PC-3 (cell line): ENCODE measurements around the gene LRBA. TPM values are rescaled to one million over a fixed set of nuclear protein-coding genes. Genes with fewer than 3 reads are reported as not detected.

Source experiments
- ATAC-seq: fragments of 200-7000 bp; cut with Tn5 transposase; 2 replicates; pipeline ENCODE4 v1.9.1; 2020; ENCODE audit warnings: mild to moderate bottlenecking, moderate library complexity
- BruUV-seq: library from RNA; stranded (reverse); fragments of 400-500 nt; replicated peaks from 2 replicates; lab custom pipeline; 2021; lab: Mats Ljungman, UMichigan
- CTCF ChIA-PET: fragments of 300-600 bp; sonication (Branson Sonifier 250); formaldehyde crosslinking; loops from one replicate; lab custom pipeline; 2022; ENCODE audit warnings: antibody characterized with exemption; lab: Charles Lee
- POLR2A ChIA-PET: fragments of 300-600 bp; sonication (Branson Sonifier 250); formaldehyde crosslinking; loops from one replicate; lab custom pipeline; 2022; ENCODE audit warnings: antibody characterized with exemption; ENCODE audit not compliant: unreplicated experiment; lab: Charles Lee
- DNase-seq: peaks from one replicate; pipeline ENCODE4 v3.0.0-alpha.2; 2015
- H2AFZ ChIP-seq: fragments of 300-600 bp; sonication (generic); 2 replicates; pipeline ENCODE4 v1.6.0; 2016; ENCODE audit warnings: antibody characterized with exemption, low read length
- H3F3A ChIP-seq: fragments of 300-600 bp; sonication (generic); one replicate; pipeline ENCODE4 v1.6.0; 2017; ENCODE audit warnings: antibody characterized with exemption, low read length, control low read depth, mild to moderate bottlenecking; ENCODE audit not compliant: unreplicated experiment
- H3K27ac ChIP-seq: fragments of 300-600 bp; sonication (generic); 2 replicates; pipeline ENCODE4 v1.5.1; 2016; ENCODE audit warnings: mild to moderate bottlenecking, low read length
- H3K27me3 ChIP-seq: fragments of 300-600 bp; sonication (generic); 2 replicates; pipeline ENCODE4 v1.6.1; 2016; ENCODE audit warnings: low read length, mixed read lengths
- H3K36me3 ChIP-seq: fragments of 300-600 bp; sonication (generic); 2 replicates; pipeline ENCODE4 v1.6.1; 2016; ENCODE audit warnings: low read depth, mixed run types, low read length, mixed read lengths
- H3K4me1 ChIP-seq: fragments of 300-600 bp; sonication (generic); 2 replicates; pipeline ENCODE4 v1.5.1; 2016; ENCODE audit warnings: low read length; ENCODE audit not compliant: insufficient read depth
- H3K4me2 ChIP-seq: fragments of 300-600 bp; sonication (generic); 2 replicates; pipeline ENCODE4 v1.6.0; 2016; ENCODE audit warnings: low read length
- H3K4me3 ChIP-seq: fragments of 300-600 bp; sonication (generic); 2 replicates; pipeline ENCODE4 v1.5.1; 2016; ENCODE audit warnings: mild to moderate bottlenecking, low read length, mixed read lengths
- H3K79me2 ChIP-seq: fragments of 300-600 bp; sonication (generic); 2 replicates; pipeline ENCODE4 v1.6.1; 2017; ENCODE audit warnings: low read length, mixed read lengths
- H3K9ac ChIP-seq: fragments of 300-600 bp; sonication (generic); 2 replicates; pipeline ENCODE4 v1.6.0; 2016; ENCODE audit warnings: mild to moderate bottlenecking, low read length
- H3K9me2 ChIP-seq: fragments of 300-600 bp; sonication (generic); replicated peaks from 2 replicates; pipeline ENCODE4 v1.6.1; 2016; ENCODE audit warnings: mixed run types, low read length, mixed read lengths
- H3K9me3 ChIP-seq: fragments of 300-600 bp; sonication (generic); 2 replicates; pipeline ENCODE4 v1.6.1; 2016; ENCODE audit warnings: low read length, mixed read lengths
- H4K20me1 ChIP-seq: fragments of 300-600 bp; sonication (generic); 2 replicates; pipeline ENCODE4 v1.6.1; 2016; ENCODE audit warnings: low read length, mixed read lengths
- EZH2 ChIP-seq: fragments of 300-600 bp; sonication (generic); IDR thresholded peaks from one replicate; pipeline ENCODE4 v1.6.1; 2017; ENCODE audit warnings: antibody characterized with exemption, mild to moderate bottlenecking, low read length; ENCODE audit not compliant: unreplicated experiment
- EZH2phosphoT487 ChIP-seq: fragments of 300-600 bp; sonication (generic); IDR thresholded peaks from 2 replicates; pipeline ENCODE4 v1.6.1; 2018; ENCODE audit warnings: mild to moderate bottlenecking, antibody characterized with exemption, low read length, borderline replicate concordance
- intact Hi-C: fragments of 100-400 bp; cut with micrococcal nuclease; formaldehyde crosslinking; loops from 2 replicates; pipeline ENCODE4 v1.9.0; 2023
- total RNA-seq: library from RNA; depleted of rRNA; stranded (reverse); fragments of >200 nt; gene quantifications from 2 replicates; pipeline ENCODE4 v1.2.3, GENCODE V29; 2014
- TF ChIP-seq, protein P1 (sequence below): fragments of 300-600 bp; sonication (generic); conservative IDR thresholded peaks from 2 replicates; pipeline ENCODE4 v1.5.1; 2017; ENCODE audit warnings: antibody characterized with exemption, low read depth, mild to moderate bottlenecking, low read length

The LRBA gene
- total RNA-seq, 1 experiment from 2014 or later, result 40.8 TPM

DNA sequence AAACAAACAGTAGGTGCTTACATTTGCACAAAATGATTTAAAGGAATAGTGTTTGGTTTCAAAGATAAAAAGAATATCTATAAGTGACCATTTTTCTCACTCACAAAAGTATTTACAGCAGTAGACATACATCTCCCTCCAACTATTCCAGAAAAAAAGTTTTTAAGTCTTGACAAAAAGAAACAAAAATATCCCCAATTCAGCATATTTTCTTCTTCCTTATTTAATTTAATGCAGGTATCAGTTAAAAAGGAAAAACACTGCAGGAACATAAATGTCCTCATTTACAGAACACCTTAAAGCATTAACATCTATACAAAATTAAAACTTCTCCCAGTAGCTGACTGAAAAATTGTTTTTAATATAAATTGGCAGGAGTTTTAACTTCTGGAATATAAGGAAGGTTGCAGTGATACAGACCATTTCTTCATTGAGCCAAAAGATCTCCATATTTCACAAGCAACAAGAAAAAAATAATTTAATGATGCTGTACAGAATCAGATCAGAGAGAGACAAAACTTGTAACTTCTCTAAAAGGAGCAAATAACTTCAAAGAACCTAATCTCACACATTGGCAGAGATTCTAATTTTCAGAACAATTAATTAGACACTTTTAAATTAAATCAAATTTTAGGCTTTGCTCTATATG is 428.8 kb downstream of the LRBA start:
- TF ChIP-seq, protein P1, sequence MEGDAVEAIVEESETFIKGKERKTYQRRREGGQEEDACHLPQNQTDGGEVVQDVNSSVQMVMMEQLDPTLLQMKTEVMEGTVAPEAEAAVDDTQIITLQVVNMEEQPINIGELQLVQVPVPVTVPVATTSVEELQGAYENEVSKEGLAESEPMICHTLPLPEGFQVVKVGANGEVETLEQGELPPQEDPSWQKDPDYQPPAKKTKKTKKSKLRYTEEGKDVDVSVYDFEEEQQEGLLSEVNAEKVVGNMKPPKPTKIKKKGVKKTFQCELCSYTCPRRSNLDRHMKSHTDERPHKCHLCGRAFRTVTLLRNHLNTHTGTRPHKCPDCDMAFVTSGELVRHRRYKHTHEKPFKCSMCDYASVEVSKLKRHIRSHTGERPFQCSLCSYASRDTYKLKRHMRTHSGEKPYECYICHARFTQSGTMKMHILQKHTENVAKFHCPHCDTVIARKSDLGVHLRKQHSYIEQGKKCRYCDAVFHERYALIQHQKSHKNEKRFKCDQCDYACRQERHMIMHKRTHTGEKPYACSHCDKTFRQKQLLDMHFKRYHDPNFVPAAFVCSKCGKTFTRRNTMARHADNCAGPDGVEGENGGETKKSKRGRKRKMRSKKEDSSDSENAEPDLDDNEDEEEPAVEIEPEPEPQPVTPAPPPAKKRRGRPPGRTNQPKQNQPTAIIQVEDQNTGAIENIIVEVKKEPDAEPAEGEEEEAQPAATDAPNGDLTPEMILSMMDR, result no peak
- TF ChIP-seq EZH2phosphoT487 (no peak), EZH2 (no peak)
- no peak overlapping the region for H3K9ac ChIP-seq
- DNase-seq (no peak), ATAC-seq (no peak)
- ChIA-PET POLR2A (no interaction called here), CTCF (no interaction called here)
- intact Hi-C loops, result no loop called here
- no peaks in the 10 kb centered on the region for H3K9me3 ChIP-seq
- H3K9me2 ChIP-seq, result no peaks in the 10 kb centered on the region
- H3K79me2 ChIP-seq, result no peaks in the 10 kb centered on the region
- no TSS peak for BruUV-seq
- no peaks in the 10 kb centered on the region for H3F3A ChIP-seq
- H2AFZ ChIP-seq, result no peak overlapping the region
- H4K20me1 ChIP-seq, result no peaks in the 10 kb centered on the region
- H3K4me3 ChIP-seq, result no peak overlapping the region
- H3K27me3 ChIP-seq, result no peaks in the 10 kb centered on the region
- no peaks in the 10 kb centered on the region; the same call in 1 of the 2 replicates for H3K36me3 ChIP-seq
- H3K27ac ChIP-seq, result no peak overlapping the region
- H3K4me2 ChIP-seq, result no peak overlapping the region
- H3K4me1 ChIP-seq, result no peaks in the 10 kb centered on the region

DNA sequence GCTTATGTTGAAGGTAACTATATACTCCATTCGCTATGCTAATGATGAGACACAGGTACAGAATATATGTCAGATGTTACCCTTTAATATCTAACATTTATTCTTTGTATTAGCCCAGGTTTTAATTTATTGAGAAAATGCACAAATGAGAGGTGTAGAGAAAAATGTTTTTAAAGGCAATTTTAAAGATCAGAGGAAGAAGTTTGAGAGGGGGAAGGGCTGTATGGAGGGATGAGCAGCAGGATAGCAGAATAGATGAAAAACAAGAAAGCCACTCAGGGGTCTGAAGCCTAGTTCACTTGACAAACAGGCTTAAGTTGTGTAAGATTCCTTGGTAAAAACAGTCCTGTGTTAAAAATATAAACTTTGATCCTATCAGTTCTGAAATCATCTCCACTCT is 429.5 kb downstream of the LRBA start:
- no peaks in the 10 kb centered on the region for H3F3A ChIP-seq
- H3K4me1 ChIP-seq, result no peaks in the 10 kb centered on the region
- H2AFZ ChIP-seq, result no peak overlapping the region
- intact Hi-C loops, result no loop called here
- H3K4me3 ChIP-seq, result no peak overlapping the region
- BruUV-seq, result no TSS peak
- no peaks in the 10 kb centered on the region for H3K27me3 ChIP-seq
- H3K9me2 ChIP-seq, result no peaks in the 10 kb centered on the region
- no peak for ATAC-seq
- DNase-seq, result no peak
- ChIA-PET POLR2A (no interaction called here), CTCF (no interaction called here)
- no peak overlapping the region for H3K4me2 ChIP-seq
- H3K27ac ChIP-seq, result no peak overlapping the region
- H3K36me3 ChIP-seq, result no peaks in the 10 kb centered on the region; the same call in 1 of the 2 replicates
- H4K20me1 ChIP-seq, result no peaks in the 10 kb centered on the region
- no peak for TF ChIP-seq EZH2
- TF ChIP-seq, protein P1, result no peak
- no peak for TF ChIP-seq EZH2phosphoT487
- H3K9me3 ChIP-seq, result no peaks in the 10 kb centered on the region
- H3K9ac ChIP-seq, result no peak overlapping the region
- H3K79me2 ChIP-seq, result no peaks in the 10 kb centered on the region

DNA sequence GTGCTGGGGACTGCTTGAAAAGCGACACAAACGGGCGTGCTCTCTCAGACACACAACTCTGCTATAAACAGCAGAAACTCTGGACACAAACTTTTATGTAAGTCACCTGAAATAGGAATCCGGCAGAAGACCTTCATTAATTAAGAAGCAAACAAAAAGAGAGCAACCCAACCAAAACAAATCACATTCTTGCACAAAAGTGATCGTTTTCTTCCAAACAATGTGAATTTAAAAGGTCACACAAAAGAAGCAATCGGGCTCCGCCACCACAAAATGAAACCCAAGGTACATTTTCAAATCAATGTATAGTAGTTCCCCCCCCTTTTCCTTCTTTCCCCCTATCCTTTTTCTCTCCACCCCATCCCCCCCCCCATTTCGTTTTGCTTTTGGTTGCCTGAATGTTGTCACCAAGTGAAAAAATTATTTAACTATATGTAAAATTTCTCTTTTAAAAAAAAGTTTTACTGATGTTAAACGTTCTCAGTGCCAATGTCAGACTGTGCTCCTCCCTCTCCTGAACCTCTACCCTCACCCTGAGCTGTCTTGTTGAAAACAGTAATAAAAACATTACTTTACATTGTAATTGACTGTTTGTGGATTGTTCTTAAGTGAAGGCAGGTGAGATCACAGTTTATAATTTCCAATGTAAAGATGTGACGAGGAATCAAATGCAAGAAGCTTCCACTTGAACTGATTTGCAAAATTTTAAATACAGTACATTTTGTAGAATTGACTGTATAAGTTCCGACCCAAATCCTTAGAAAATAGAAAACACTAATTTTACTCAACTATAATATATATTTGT is 430.8 kb downstream of the LRBA start:
- intact Hi-C loops, result no loop called here
- DNase-seq, result no peak
- H3K36me3 ChIP-seq, result no peaks in the 10 kb centered on the region; the same call in 1 of the 2 replicates
- TF ChIP-seq EZH2phosphoT487 (no peak), EZH2 (no peak)
- TF ChIP-seq, protein P1, result no peak
- no peaks in the 10 kb centered on the region for H3F3A ChIP-seq
- H3K79me2 ChIP-seq, result no peaks in the 10 kb centered on the region
- no peaks in the 10 kb centered on the region for H3K4me1 ChIP-seq
- BruUV-seq, result no TSS peak
- no peaks in the 10 kb centered on the region for H4K20me1 ChIP-seq
- no peak overlapping the region for H3K27ac ChIP-seq
- CTCF ChIA-PET, result no interaction called here
- no peaks in the 10 kb centered on the region for H3K9me2 ChIP-seq
- no peak overlapping the region for H3K9ac ChIP-seq
- H3K4me3 ChIP-seq, result no peak overlapping the region
- POLR2A ChIA-PET, result no interaction called here
- H3K4me2 ChIP-seq, result no peak overlapping the region
- ATAC-seq, result no peak
- no peaks in the 10 kb centered on the region for H3K27me3 ChIP-seq
- H3K9me3 ChIP-seq, result no peaks in the 10 kb centered on the region
- H2AFZ ChIP-seq, result no peak overlapping the region
